Heart left ventricle (tissue), 13 donors: ENCODE measurements around the gene TUSC1.

Source experiments
- CTCF ChIP-seq, 12 donors: fragments of 200-600 bp; sonication (generic) in 4 of 12; IDR thresholded peaks; one replicate each; pipeline versions ENCODE4 v1.5.0 to v1.8.0; 2018 to 2022; ENCODE audit warnings: antibody characterized with exemption in 12 of 12, mild to moderate bottlenecking in 5 of 12
- POLR2A ChIP-seq, 2 donors: fragments of 450-650 bp; IDR thresholded peaks; one replicate each; pipeline ENCODE4 v1.6.1; 2017; ENCODE audit warnings: antibody characterized with exemption in 2 of 2, mild to moderate bottlenecking in 2 of 2, moderate library complexity in 2 of 2
- donor health status: ischemic (EF 13 %, LVEDD 7.1; RV severe dilation, severe dysfunction).
- donor health status: DM: no; HTN: yes; CAD: no.
- donor health status: DM: no; HTN: no; CAD: no.
- donor health status: ischemic (EF 25% LVEDD 6.9; RV normal size, moderate dysfunction).
- donor health status: ischemic (EF 25% LVEDD 5.7; RV mildly dilated, moderate dysfunction).
- donor health status: ischemic (EF 35%, LVEDD 5.7; RV mildly dilated, moderate dysfunction).
- donor health status: nonischemic (EF 11% LVEDD 7.7; RV severe dilation, severe dysfunction).
- donor health status: DM: yes; HTN: yes; CAD: no.
- donor health status: PGD.
- donor health status: ischemic (EF 29% LVEDD 5.4; RV normal size, mild dysfunction).
- donor health status: nonischemic (EF 23%, LVEDD 6.1; RV moderate dilation, normal function).

DNA sequence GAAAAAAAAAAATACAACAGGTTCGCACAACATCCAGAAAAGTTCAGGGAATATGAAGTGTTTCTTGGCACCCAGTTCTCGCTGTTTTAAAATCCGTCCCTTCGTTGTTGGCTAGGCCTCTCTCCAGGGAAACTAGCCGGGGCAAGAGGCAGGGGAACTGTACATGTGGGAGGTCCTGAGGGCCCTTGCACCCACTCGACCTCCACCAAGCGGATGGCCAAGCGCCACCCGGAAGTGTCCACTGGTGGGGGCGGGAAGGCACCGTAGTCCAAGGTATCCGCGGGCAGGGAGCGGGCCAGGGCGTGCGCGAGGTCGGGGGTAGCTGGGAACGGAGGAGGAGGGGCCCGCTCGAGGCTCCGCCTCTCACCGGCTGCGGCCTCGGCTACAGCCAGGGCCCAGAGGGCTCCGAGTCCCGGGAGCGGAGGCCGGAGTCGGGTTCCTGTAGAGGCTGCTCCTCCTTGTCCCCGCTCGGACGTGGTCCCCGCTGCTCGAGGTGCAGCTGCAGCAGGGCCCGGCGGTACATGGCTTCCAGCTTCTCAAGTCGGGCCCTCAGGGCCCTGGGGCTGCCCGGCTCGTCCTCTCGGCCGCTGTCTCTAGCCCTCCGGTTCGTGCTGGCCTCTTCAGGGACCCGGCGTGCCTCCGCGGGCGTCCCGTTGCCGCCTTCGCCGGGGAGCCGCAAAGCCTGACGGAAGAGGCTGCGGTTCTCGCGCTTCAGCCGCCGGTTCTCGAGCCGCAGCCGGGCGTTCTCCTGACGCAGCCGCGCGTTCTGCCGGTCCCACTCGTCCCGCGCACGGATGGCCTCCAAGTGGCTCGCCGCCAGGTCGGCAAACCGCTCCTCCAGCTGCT is 720 bp downstream of the TUSC1 start:
- TF ChIP-seq CTCF (IDR thresholded peaks at IDR 0.05) (no peak), POLR2A (IDR thresholded peaks at IDR 0.05) (peak in 1 of 2 donors; percentile 85)
